ENCODE results near the gene ZYX. TPM values are rescaled to one million over a fixed set of nuclear protein-coding genes. Genes with fewer than 3 reads are reported as not detected.

The ZYX gene
- total and polyA plus RNA-seq, 9 of the 15 experiments (the other 6 are each of a cell fraction or from before 2014, with no cell fraction given), result 1.8 to 130 (median 15.7) TPM

DNA sequence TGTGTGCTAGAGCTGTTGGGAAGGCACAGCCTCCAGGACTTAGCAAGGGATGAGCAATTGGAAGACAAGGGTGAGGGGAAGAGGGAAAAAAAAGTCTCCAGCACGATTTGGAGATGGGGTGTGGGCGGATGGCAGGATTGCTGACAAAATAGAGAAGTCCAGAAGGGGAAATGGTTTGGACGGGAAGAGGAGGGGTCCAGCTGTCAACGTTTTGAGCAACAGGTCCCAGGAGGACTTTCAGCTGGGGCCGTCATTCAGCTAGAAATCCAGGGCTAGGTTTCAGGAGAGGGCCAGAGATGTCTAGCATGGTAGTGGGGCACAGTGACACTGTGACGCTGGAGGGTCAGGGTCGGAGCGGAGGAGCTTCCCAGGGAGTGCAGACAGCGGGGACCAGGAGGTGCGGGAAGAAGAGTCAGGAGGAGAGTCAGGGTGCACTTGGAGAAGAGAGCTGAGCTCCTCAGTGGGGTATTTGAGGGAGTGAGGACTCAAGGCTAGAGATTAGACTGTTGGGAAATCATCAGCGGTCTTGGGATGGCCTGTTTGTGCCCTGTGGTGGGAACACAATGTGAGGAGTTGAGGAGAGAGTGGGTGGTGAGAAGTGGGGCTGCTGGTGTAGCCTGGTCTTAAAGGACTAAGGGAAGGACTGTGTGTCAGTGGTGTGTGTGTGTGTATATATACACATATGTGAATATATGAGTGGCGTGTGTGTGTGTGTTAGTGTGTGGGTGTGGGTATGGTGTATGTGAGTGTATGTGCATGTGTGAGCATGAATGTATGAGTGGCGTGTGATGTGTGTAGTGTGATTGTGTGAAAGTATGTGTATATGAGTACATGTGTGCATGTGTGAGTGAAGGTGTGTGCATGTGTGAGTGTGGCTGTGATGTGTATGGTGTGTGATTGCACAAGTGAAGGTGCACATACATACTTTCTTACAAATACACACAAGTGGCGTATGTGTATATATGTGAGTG, 3.8 kb downstream of the ZYX start (continued):
- TF ChIP-seq ZFP30 (CRISPR knock-in tag; IDR thresholded peaks at IDR 0.05; ENCODE audit: borderline replicate concordance), result no peak
- no peak for TF ChIP-seq NCOR1 (IDR thresholded peaks at IDR 0.05)
- no peak for TF ChIP-seq RBM14 (IDR thresholded peaks at IDR 0.05; ENCODE audit: borderline replicate concordance, insufficient read depth, low read depth, low read length)
- no peak for TF ChIP-seq CBX1 (IDR thresholded peaks at IDR 0.05; ENCODE audit: low read depth)
- TF ChIP-seq ZNF184 (CRISPR knock-in tag; IDR thresholded peaks at IDR 0.05), result no peak
- no peak for TF ChIP-seq RBM17 (IDR thresholded peaks at IDR 0.05; ENCODE audit: borderline replicate concordance, low read depth, low read length)
- TF ChIP-seq, protein P1, sequence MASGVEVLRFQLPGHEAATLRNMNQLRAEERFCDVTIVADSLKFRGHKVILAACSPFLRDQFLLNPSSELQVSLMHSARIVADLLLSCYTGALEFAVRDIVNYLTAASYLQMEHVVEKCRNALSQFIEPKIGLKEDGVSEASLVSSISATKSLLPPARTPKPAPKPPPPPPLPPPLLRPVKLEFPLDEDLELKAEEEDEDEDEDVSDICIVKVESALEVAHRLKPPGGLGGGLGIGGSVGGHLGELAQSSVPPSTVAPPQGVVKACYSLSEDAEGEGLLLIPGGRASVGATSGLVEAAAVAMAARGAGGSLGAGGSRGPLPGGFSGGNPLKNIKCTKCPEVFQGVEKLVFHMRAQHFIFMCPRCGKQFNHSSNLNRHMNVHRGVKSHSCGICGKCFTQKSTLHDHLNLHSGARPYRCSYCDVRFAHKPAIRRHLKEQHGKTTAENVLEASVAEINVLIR (CRISPR knock-in tag; IDR thresholded peaks at IDR 0.05), result no peak
- peak; percentile 83; the same call in 1 of the 2 replicates for TF ChIP-seq STAT5A (IDR thresholded peaks at IDR 0.05; ENCODE audit: borderline replicate concordance, low read length)
- no peak for TF ChIP-seq ZSCAN29 (IDR thresholded peaks at IDR 0.05)
- TF ChIP-seq HBP1 (CRISPR knock-in tag; IDR thresholded peaks at IDR 0.05), result peak; percentile 97
- TF ChIP-seq ZNF584 (CRISPR knock-in tag; IDR thresholded peaks at IDR 0.05; ENCODE audit: low read depth), result no peak
- TF ChIP-seq, protein P2, sequence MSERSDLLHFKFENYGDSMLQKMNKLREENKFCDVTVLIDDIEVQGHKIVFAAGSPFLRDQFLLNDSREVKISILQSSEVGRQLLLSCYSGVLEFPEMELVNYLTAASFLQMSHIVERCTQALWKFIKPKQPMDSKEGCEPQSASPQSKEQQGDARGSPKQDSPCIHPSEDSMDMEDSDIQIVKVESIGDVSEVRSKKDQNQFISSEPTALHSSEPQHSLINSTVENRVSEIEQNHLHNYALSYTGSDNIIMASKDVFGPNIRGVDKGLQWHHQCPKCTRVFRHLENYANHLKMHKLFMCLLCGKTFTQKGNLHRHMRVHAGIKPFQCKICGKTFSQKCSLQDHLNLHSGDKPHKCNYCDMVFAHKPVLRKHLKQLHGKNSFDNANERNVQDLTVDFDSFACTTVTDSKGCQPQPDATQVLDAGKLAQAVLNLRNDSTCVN (CRISPR knock-in tag; IDR thresholded peaks at IDR 0.05), result peak; percentile 98; the same call in 1 of the 2 replicates
- no peak for TF ChIP-seq JUNB (CRISPR knock-in tag; conservative IDR thresholded peaks at IDR 0.05)
- TF ChIP-seq ZNF75A (CRISPR knock-in tag; IDR thresholded peaks at IDR 0.05), result no peak
- TF ChIP-seq, protein P3, sequence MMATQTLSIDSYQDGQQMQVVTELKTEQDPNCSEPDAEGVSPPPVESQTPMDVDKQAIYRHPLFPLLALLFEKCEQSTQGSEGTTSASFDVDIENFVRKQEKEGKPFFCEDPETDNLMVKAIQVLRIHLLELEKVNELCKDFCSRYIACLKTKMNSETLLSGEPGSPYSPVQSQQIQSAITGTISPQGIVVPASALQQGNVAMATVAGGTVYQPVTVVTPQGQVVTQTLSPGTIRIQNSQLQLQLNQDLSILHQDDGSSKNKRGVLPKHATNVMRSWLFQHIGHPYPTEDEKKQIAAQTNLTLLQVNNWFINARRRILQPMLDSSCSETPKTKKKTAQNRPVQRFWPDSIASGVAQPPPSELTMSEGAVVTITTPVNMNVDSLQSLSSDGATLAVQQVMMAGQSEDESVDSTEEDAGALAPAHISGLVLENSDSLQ (IDR thresholded peaks at IDR 0.05), result no peak
- no peak for TF ChIP-seq MED1 (CRISPR knock-in tag; IDR thresholded peaks at IDR 0.05; ENCODE audit: borderline replicate concordance)
- TF ChIP-seq MLLT1 (IDR thresholded peaks at IDR 0.05), result 0 out of 4 replicates have a peak, but pooled peaks have one; percentile 38 to 43
- TF ChIP-seq PCBP2 (IDR thresholded peaks at IDR 0.05; ENCODE audit: low read depth, low read length, poor library complexity, severe bottlenecking), result no peak
- no peak for TF ChIP-seq KLF1 (tag; IDR thresholded peaks at IDR 0.05)
- no peak for TF ChIP-seq TCF3 (CRISPR knock-in tag; IDR thresholded peaks at IDR 0.05)
- TF ChIP-seq KDM1A (IDR thresholded peaks at IDR 0.05), result no peak
- no peak for TF ChIP-seq FOXP1 (CRISPR knock-in tag; IDR thresholded peaks at IDR 0.05)

All from K562 (cell line).